ENCODE data around the gene MEIS1.

MEIS1 gene

DNA sequence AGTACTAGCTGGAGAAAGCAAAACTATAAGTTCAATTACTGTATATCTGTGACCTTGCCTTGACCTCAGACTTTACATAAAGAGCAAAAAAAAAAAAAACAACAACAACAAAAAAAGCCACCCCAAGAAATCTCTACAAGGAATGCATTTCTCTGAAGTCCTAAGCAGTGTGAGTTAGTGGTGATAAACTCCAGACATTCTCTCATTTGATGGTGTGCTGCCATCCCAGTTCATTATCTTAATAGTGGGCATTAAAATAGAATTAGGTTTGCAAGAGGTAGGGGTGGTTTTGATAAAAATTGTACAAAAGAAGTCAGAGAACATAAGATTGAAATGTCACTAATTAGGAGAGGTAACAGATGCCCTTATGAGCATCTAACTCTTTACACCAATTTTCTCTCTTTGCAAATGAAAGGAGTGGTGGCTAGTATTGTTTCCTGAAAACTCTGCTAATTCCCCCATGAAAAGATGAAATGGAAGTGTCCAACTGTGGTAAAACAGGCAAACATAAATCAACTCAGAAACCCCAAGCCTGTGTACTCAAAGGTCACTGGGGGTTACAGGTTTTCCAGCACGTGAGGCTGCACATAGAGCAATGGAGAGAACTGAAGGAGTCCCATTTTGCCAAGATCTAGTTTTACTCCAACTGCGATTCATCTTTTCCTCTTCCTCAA, 131.9 kb downstream of the MEIS1 start:
- DNase-seq (ENCODE audit: low read depth), result no peak

DNA sequence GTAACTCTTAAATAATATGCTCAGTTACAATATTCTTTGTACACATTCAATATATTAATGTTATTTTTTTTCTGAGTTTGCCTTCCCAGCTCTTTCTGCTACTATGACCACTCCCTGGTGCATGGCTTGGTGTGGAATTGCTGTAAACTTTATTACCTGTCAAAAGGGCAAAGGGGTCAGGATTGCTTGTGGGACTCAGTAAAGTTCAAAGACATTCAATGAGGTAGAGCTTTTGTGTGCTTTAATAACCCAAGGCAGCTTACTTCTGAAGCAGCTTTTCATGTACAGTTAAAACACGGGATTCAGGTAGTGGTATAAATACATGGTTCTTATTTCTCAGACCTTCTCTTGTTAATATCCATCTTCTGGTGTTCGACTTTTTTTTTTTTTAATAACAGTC, 132.8 kb downstream of the MEIS1 start:
- DNase-seq (ENCODE audit: low read depth), result no peak

DNA sequence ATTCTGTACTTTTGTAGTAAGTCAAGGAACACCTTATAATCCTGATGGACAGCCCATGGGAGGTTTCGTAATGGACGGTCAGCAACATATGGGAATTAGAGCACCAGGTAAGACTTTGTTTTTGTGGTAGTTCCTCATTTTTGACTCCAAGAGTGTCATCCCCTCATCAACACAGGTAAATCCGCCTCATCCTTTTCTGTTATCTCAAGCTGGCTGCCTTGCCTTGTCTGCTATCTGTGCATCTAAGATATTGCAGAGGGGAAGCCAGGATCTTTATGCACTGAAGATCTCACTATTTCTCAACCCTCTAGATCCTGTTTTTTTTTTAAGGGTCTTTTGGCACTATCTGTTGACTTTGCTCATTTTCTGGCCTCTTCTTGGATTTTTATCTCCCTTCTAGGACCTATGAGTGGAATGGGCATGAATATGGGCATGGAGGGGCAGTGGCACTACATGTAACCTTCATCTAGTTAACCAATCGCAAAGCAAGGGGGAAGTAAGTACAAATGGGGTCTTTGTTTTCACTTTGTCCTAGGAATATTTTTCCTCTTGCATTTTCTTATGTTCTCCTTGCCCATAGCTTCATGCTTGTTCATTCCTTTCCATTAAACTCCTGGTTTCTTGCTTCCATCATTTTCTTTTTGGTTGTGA, 133.8 kb downstream of the MEIS1 start:
- no peak for DNase-seq (ENCODE audit: low read depth)

DNA sequence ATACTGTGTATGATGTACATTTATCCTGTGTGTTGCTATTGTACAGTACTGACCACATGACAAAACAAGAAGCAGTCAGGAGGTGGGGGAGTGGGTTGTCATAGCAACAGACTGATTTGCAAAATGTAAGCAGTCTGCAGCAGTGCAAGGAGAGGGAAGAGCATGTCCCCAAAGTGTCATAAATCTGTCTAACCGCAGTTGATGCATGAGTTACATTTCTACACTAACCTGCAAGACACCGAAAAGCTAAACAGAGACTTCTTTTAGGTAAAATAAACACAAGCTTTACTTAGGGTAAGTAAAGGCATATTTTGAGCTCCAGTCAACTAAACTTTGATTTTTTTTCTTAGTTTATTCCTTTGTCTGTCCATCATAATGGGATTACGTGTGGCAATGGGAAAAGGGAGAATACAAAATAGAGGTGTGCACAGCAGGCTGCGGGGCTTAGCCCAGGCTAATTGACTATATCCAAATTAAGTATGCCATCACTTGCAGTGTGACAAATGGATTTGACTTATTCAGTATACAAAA, 134.5 kb downstream of the MEIS1 start:
- no peak for DNase-seq (ENCODE audit: low read depth)

DNA sequence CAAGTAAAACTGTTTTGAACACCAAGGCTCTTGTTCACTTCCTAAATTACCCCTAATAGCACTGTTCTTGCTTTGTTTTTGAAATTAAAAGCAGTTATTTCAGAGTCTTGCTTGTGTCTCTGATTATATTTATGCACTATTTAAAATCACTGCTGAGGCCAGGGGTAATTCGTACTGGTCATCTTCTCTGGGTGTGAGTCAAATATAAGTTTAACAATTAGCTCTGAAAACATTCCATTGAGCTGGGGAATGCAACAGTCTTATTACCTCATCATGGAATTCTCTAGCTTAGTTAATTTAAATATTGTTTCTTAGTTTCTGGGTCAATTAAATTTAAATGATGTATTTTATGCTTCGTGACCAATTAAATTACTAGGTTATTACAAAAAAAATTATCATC, 135.0 kb downstream of the MEIS1 start:
- DNase-seq (ENCODE audit: low read depth), result no peak

DNA sequence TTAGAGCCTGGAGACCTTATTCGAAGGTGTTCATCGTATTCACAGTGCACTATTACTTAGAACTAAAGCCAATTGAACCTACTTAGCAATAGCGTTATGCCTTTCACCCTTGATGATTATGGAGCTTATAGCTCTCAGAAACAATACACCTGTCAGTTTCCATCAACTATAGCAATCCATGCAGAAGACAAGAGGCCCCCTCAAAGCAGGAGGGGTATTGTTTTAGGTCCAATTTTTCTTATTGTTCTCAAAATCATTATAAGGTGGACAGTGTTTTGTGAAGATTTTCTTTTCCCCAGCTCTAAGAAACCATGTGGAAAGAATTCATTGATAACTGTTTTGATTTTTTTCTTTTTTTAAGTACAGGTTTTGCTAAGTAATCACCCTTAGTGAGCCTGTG, 135.5 kb downstream of the MEIS1 start:
- DNase-seq (ENCODE audit: low read depth), result no peak

DNA sequence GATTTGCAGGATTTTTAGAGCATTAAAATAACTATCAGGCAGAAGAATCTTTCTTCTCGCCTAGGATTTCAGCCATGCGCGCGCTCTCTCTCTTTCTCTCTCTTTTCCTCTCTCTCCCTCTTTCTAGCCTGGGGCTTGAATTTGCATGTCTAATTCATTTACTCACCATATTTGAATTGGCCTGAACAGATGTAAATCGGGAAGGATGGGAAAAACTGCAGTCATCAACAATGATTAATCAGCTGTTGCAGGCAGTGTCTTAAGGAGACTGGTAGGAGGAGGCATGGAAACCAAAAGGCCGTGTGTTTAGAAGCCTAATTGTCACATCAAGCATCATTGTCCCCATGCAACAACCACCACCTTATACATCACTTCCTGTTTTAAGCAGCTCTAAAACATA, 137.0 kb downstream of the MEIS1 start:
- no peak for DNase-seq (ENCODE audit: low read depth)

DNA sequence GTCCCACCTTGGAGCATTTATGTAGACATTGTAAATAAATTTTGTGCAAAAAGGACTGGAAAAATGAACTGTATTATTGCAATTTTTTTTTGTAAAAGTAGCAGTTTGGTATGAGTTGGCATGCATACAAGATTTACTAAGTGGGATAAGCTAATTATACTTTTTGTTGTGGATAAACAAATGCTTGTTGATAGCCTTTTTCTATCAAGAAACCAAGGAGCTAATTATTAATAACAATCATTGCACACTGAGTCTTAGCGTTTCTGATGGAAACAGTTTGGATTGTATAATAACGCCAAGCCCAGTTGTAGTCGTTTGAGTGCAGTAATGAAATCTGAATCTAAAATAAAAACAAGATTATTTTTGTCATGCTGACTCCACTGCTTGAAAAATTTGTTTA, 137.5 kb downstream of the MEIS1 start:
- no peak for DNase-seq (ENCODE audit: low read depth)

DNA sequence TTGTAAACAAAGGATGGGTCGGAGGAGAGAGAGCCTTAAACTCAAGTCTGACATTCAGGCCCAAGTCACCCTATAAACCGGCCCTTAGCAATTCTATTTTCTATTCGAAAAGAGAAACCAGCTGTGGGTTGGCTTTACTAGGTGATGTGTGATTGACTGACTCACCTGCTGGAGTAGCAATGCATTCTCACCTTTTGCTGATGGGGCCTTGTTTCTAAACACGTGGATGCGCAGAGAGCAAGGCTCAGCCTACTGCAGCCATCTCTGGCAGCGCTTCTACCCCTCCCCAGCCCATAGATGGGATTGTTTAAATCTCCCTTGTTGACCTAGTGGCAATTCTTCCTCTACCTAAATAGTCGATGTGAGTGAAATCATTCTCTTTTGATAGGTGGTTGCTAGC, 138.5 kb downstream of the MEIS1 start:
- no peak for DNase-seq (ENCODE audit: low read depth)

DNA sequence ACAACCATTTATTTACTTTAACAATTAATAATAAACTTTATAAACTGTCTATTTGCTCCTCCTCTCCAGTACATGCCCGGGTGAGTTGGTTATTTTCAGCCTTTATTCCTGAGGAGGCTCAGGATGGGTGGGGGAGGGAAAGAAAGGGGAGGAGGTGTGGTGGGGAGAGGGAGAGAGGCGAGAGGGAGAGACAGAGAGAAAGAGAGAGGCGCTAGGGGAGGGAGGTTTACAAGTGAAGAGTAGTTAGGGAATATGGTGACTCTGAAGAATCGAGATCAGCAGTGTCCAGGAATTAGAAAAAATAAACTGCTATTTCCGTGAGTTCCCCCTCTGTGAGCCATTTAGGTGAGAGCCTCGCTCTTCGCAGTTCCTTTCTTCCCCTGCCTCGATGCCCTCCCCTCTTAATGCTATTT, 138.9 kb downstream of the MEIS1 start:
- no peak for DNase-seq (ENCODE audit: low read depth)

DNA sequence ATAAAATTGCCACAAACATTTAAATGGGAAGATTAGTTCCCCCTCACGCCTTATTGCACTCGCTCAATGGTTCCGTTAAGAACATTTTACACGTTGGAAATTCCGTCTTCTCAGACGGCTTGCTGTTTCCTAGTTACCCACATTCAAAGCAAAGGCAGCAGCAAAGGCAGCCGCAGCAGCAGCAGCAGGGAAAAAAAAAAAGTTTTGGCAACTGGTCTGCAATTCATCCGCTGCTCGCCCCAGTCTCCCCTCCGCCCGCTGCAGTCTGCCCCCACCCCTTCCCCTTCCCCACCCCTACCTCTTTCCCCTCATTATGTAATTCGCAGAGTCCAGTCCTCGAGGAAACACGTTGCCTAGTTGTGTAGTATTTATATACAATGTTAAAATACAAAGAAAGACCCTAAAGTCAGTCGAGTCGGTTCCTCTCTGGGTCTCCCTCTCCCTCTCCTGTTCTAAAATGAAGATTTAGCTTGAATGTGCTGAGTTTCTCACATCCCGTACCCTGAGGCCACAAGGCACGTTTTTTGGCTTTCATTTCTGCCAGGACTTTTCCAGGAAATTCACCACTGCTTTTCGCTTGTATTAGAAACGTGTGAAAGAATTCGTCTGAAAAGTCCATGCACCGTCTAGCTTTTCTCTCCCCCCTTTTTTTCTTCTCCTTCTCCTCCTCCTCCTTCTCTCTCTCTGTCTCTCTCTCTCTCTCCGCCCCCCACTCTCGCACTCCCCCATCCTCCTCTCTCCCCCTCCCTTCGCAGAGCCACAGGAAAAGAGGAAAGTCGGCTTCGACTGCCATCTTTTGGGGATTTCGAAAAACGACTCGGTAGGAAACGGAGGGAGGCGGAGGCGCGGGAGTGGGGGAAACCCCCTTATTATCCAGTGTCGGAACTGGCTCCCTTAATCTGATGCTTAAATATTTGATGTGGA, 140.0 kb downstream of the MEIS1 start:
- DNase-seq (ENCODE audit: low read depth), result no peak

DNA sequence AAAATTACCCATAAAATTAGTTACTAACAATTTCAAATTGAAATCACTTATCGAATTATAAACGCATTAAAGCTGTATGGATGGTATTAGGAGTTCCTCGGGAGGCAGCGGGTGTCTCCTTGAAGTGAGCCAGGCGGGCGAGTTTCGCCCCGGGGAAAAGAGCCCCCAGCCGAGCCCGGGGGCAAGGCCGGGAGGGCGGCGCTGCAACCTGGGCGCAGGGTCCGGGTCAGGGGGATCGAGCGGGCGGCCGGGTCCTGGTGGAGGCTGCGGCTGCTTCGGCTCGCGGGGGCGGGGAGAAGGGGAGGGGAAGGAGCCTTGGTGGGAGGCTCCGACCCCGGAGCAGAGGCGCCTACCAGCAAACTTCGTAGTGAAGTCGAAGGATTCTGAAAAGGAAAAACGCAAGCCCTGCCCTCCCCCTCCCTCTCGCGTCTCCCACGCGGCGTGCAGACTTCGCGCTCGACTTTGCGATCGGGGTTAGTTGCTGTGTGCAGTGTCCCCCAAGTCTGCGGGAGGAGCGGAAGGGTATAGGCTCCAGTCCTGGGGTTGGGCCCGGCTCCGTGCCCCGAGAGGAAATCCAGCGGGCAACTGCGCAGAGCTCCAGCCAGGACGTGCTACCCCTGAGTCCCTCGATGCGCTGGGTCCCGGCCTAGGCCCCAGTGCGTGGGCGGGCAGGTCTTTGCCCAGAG, 140.8 kb downstream of the MEIS1 start:
- DNase-seq (ENCODE audit: low read depth), result no peak

DNA sequence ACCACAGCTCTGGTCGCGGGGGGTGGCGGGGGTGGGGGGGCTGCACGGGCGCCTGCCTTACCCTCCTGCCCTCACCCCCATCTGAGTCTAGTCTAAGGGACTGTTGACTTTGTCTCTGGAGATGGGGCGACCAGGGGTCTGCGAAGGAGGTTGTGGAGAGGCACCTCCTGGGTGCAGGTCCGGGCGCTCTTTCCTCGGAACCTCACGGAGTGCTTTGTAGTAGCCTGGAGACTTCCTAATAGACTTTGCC, 141.3 kb downstream of the MEIS1 start:
- no peak for DNase-seq (ENCODE audit: low read depth)

DNA sequence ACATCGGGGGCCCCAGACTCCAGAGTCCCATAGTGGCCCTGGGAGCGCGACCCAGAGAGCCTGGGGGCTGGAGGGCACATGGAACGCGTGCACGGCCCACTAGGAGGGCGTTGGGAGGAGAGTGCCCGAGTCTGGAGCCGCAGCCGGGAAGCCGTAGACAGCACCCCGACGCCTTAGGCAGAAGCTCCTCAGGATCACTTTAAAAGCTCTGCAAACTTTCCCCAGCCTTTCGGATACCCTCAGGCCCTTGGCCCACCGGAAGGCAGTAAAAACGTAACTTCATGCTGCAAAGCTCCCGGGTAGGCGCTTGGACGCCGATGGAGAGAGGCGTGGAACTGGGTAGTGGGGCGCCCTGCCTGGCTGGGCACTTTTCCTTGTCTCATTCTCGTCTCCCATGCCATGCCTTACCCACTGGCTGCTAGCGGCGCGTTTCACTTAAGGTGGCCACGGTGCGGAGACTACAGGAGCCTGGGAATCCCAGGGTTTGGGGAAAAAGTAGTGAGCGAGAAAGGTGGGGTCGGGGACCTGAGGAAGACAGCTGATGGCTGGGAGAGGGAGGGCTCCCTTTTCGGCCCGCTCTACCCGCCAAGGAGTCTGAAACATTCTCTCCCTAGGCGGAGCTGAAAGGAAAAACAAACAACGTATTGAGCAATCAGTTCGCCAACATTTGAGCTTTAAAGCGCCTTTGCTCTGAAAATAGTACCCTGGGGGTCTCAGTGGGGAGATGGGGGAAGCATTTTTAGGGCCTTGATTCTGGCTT, 141.8 kb downstream of the MEIS1 start:
- no peak for DNase-seq (ENCODE audit: low read depth)

DNA sequence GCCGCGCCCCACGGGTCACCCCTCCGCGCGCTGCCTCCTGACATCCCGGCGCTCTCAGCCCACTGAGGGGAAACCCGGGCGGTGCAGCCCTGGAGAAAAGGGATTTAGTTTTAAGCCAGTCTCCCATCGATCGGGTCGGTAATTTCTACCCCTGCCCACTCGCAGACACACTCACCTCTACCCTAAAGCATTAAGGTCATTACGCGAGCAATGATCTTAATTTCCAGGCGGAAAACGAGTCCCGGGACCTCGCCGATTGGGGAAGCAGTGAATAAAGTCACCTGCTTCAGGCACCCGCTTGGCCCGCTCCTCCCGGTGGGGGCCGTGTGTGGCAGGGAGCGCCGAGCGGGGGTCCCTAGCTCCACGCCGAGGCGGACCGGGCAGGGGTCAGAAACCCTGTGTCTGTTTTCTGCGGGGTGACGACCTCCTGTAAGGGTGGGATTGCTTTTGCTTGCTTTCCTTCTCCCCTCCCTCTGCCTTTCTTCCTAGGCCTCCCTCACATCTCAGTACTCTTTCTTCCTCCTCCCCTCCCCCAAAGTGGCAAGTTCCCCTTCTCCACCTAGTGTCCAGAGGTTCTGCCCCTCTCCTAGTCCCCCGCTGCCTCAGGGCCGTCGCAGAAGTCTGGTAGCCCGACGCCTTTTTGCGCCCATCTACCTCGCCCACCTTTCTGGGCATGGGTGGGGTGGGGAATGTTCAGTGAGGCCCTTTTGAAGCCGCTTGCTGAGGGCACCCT, 142.6 kb downstream of the MEIS1 start:
- DNase-seq (ENCODE audit: low read depth), result no peak

DNA sequence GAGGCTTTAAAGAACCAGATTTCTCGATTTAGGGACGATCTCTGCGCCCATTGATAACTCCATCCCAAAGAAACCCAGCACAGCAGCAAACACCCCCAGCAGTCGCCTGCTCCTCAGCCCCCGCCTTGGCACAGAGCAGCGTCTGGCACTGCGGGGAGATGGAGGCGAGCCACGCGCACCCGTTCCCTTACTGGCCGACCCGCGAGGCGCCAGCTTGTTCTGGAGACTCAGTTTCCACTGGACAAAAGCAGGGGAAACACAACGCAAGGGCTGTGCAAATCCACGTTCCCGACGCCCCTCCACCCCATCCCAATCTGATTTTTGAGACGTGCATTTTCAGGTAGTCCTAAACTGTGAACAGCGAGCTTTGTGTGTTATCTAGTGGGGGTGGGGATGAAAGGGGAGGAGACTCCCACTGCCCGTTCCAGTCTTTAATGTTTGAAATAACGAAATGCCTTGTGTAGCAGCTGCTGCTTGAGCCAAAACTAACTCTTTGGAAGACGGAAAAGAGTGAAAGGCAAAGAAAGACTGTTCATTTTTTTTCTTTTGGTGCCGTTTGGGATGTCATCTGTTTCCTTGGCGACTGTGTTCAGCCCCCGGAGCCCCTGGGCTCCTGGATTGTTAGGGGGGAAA, 143.2 kb downstream of the MEIS1 start:
- DNase-seq (ENCODE audit: low read depth), result no peak

DNA sequence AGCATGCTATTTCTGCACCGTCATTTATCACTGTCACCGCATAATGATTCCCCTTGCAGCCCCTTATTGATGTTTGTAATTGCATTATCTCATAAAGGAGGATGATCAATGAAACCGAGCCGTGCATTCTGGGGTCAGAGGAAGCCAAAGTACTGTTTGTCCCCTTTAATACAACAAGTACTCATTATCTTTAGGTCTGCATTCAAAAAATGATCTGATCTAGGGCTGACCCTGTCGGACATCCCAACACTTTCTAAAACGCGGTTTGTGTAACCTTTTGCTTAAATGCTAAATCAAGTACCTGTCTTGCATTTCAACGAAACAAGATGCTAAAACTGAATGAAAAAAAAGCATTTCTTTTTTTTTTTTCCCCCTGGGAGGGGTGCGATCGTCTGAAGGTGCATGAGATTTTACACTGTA, 143.8 kb downstream of the MEIS1 start:
- DNase-seq (ENCODE audit: low read depth), result no peak

DNA sequence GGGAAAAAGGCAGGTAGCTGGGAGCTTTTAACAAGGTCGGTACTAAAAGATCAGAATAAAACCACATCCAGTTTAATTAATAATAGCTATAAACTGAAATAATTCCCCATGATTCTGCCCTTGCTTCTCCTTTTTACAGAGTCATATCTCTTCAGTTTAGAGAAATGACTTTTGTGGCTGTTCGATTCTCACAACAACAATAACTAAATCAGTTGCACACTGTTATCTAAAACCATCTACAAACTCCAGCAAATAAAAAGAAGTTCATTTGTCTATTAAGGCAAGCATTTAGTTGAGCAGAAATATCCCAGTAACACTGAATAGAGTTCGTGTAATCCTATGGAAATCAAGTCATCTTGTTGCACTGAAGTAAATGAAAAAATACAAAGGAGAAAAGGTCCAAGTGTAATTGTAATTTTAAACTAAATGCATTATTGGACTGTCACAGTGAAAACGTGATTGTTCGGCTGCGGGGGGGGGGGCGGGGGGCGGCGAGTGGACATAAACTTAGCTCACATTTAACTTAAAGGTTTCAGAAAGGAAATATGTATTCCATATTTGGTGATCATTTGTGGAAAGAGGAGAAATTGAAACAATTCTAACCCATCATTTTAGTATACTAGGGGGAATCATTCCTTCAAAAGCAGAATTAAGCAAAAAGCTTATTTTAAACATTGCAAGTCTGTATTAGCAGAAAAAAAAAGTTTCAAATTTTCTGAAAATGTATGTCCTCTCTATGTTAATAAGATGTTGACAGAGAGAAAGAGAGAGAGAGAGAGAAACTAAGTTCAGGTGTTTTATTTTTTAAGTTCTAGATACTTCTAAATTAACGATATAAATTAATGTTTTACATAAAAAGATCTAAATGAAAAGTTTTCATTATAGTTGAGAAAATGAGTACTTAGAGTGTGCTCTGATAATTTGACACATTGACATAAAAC, 144.5 kb downstream of the MEIS1 start:
- no peak for DNase-seq (ENCODE audit: low read depth)
